Peyer's patch (tissue), 4 donors: ENCODE data around the gene KRT24.

Experiments
- CTCF ChIP-seq, 6 experiments: fragments of 450-650 bp in 4 of 6; fragments of 200-600 bp in 2 of 6; sonication (generic) in 1 of 6; IDR thresholded peaks; one replicate each; pipeline ENCODE4 v1.5.1; 2017 to 2019; ENCODE audit warnings: antibody characterized with exemption in 6 of 6, mild to moderate bottlenecking in 3 of 6, moderate library complexity in 1 of 6
- POLR2A ChIP-seq, 2 donors: fragments of 450-650 bp; IDR thresholded peaks; one replicate each; pipeline ENCODE4 v1.5.1; 2017; ENCODE audit warnings: antibody characterized with exemption in 2 of 2, mild to moderate bottlenecking in 2 of 2, moderate library complexity in 2 of 2

- TF ChIP-seq CTCF (IDR thresholded peaks at IDR 0.05) (no peak), POLR2A (IDR thresholded peaks at IDR 0.05) (no peak)
These were observed 21.1 kb upstream of the KRT24 start for GRCh38 chr17:40724656-40725055.
